DOHH2 (cell line): ENCODE results near the gene GKN2.

Experiments
- CTCF ChIP-seq: fragments of 200-600 bp; sonication (generic); IDR thresholded peaks from one replicate; pipeline ENCODE4 v1.5.1; 2014; ENCODE audit warnings: antibody characterized with exemption, mild to moderate bottlenecking, low read depth, low read length; ENCODE audit not compliant: poor library complexity, severe bottlenecking
- EZH2phosphoT487 ChIP-seq: fragments of 200-600 bp; sonication (generic); IDR thresholded peaks from 2 replicates; pipeline ENCODE4 v1.6.1; 2017; ENCODE audit warnings: borderline replicate concordance, mild to moderate bottlenecking, antibody characterized with exemption, low read length, moderate library complexity, mixed read lengths

DNA sequence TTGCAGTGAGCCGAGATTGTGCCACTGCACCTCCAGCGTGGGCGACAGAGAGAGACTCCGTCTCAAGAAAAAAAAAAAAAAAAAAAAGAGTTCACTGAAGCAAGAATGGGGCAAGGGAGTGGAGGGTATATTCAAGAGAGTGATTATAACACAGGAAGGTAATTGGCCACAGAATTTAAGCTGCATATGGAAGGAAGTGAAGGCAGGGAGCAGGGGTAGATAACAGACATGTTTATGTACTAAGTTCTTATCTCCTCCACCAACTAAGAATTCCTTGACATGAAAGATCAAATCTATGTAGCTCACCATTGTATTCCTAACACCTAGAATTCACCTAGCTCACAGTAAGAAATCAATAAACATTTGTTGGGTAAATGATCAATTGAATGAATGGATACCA lies 37.3 kb downstream of the GKN2 start:
- TF ChIP-seq CTCF (no peak), EZH2phosphoT487 (no peak)
